ENCODE results near the gene GNL2. TPM values are rescaled to one million over a fixed set of nuclear protein-coding genes. Genes with fewer than 3 reads are reported as not detected.

The GNL2 gene
- total RNA-seq, 1 donor from 2014 or later: 61.1 TPM

- TF ChIP-seq, protein P1, sequence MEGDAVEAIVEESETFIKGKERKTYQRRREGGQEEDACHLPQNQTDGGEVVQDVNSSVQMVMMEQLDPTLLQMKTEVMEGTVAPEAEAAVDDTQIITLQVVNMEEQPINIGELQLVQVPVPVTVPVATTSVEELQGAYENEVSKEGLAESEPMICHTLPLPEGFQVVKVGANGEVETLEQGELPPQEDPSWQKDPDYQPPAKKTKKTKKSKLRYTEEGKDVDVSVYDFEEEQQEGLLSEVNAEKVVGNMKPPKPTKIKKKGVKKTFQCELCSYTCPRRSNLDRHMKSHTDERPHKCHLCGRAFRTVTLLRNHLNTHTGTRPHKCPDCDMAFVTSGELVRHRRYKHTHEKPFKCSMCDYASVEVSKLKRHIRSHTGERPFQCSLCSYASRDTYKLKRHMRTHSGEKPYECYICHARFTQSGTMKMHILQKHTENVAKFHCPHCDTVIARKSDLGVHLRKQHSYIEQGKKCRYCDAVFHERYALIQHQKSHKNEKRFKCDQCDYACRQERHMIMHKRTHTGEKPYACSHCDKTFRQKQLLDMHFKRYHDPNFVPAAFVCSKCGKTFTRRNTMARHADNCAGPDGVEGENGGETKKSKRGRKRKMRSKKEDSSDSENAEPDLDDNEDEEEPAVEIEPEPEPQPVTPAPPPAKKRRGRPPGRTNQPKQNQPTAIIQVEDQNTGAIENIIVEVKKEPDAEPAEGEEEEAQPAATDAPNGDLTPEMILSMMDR (IDR thresholded peaks at IDR 0.05; ENCODE audit: unreplicated experiment): no peak
- Mint-ChIP-seq H3K4me1 (peaks cover 5% of the 10 kb centered on the region), H3K4me3 (no peak overlapping the region), H3K27me3 (ENCODE audit: low read depth) (peaks cover 96% of the 10 kb centered on the region), H3K36me3 (no peaks in the 10 kb centered on the region), H3K9me3 (no peaks in the 10 kb centered on the region), H3K27ac (no peak overlapping the region)
- no peak for DNase-seq (ENCODE audit: low spot score in 2 of 2, unreplicated experiment in 2 of 2)
Observed at GRCh38 chr1:37629008-37629407, 33.3 kb upstream of the GNL2 start.

DNA sequence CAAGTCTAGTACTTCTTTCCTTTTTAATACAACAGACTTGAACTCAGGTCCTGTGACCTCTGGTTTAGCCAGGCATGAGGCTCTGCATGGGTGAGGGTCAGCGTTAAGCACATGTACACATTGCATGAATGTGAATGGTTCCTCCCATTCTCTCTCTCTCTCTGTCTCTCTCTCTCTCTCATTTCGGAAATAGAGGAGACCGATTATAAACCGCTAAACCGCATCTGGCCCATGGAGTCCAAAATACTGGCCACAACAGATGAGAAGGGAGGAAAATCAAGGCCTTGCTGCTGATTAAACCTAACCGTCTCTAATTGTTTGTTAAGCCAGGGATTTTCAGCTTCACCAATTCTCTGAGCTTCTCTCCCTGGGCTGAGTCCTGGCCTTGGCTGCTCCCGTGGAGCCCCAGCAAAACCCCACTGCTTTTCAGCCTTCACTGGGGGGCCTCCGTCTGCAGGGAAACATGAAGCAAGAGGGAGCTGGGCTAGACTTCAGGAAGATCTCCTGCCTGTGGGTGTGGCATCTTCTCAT, 32.4 kb upstream of the GNL2 start:
- TF ChIP-seq, protein P1 (IDR thresholded peaks at IDR 0.05; ENCODE audit: unreplicated experiment): no peak
- Mint-ChIP-seq H3K4me1 (peaks cover 4% of the 10 kb centered on the region), H3K4me3 (no peak overlapping the region), H3K27me3 (ENCODE audit: low read depth) (peaks cover 87% of the 10 kb centered on the region), H3K36me3 (no peaks in the 10 kb centered on the region), H3K27ac (no peak overlapping the region), H3K9me3 (no peaks in the 10 kb centered on the region)
- DNase-seq (ENCODE audit: low spot score in 2 of 2, unreplicated experiment in 2 of 2): no peak

- Mint-ChIP-seq H3K27ac (no peak overlapping the region), H3K27me3 (ENCODE audit: low read depth) (peaks cover 55% of the 10 kb centered on the region), H3K4me1 (no peaks in the 10 kb centered on the region), H3K4me3 (no peak overlapping the region), H3K36me3 (no peaks in the 10 kb centered on the region), H3K9me3 (no peaks in the 10 kb centered on the region)
- TF ChIP-seq, protein P1 (IDR thresholded peaks at IDR 0.05; ENCODE audit: unreplicated experiment): no peak
- DNase-seq (ENCODE audit: low spot score in 2 of 2, unreplicated experiment in 2 of 2): no peak
Observed at GRCh38 chr1:37622131-37622530, 26.4 kb upstream of the GNL2 start.

DNA sequence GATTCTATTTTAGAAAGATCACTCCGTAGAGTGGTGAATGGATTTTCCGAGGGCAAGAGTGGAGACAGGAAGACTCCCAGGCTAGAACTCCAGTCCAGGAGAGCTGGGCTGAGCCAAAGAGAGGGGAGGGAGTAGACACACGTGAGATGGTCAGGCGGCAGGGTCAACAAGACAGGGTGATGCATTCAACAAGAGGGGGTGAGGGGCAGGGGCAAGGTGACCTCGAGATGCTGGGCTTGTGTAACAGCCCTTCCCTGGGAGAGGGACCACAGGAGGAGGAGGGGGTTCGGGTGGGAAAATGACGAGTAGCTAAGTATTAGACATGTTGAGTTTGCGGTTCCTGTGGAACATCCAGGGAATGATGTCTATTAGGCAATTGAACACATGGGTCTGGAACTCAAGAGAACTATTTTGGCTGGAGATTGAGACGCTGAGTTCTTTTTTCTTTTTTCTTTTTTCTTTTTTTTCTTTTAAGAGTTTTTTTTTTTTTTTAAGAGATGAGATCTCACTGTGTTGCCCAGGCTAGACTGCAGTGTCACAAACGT, 25.7 kb upstream of the GNL2 start:
- TF ChIP-seq, protein P1 (IDR thresholded peaks at IDR 0.05; ENCODE audit: unreplicated experiment): no peak
- Mint-ChIP-seq H3K36me3 (no peaks in the 10 kb centered on the region), H3K27ac (no peak overlapping the region), H3K9me3 (no peaks in the 10 kb centered on the region), H3K27me3 (ENCODE audit: low read depth) (peaks cover 55% of the 10 kb centered on the region), H3K4me3 (no peak overlapping the region), H3K4me1 (no peaks in the 10 kb centered on the region)
- DNase-seq (ENCODE audit: low spot score in 2 of 2, unreplicated experiment in 2 of 2): no peak

- TF ChIP-seq, protein P1 (IDR thresholded peaks at IDR 0.05; ENCODE audit: unreplicated experiment): no peak
- DNase-seq (ENCODE audit: low spot score in 2 of 2, unreplicated experiment in 2 of 2): no peak
- no peaks in the 10 kb centered on the region for H3K9me3 Mint-ChIP-seq
- no peak overlapping the region for H3K4me3 Mint-ChIP-seq
- peaks cover 55% of the 10 kb centered on the region for H3K27me3 Mint-ChIP-seq (ENCODE audit: low read depth)
- H3K36me3 Mint-ChIP-seq: no peaks in the 10 kb centered on the region
- H3K4me1 Mint-ChIP-seq: no peaks in the 10 kb centered on the region
- no peak overlapping the region for H3K27ac Mint-ChIP-seq
Observed at GRCh38 chr1:37620707-37621106, 25.0 kb upstream of the GNL2 start.
